Measurements from ENCODE around the gene EIF3B. TPM values are rescaled to one million over a fixed set of nuclear protein-coding genes. Genes with fewer than 3 reads are reported as not detected.
"Not testable (repeated sequence)": the region's sequence is repeated elsewhere in the genome, so short reads cannot be mapped to it uniquely, and the experiment has no call there.

The EIF3B gene
- total RNA-seq = 218 and 224 TPM in 2 replicates
- long read RNA-seq, partial matches to known transcripts = 28 of 38 reads
- long read RNA-seq, other reads (novel, unspliced or antisense) = 4 of 38 reads

GRCh38 chr7:2354186-2354938, at the start of gene EIF3B:
Gene EIF3B, plus strand, starts transcription at chr7:2354827. Its CDS starts 95 bp downstream, at chr7:2354922.
- H3K4me3 Mint-ChIP-seq = peak within 1 kb of the TSS; percentile 100
- H3K4me1 Mint-ChIP-seq = peaks cover 21% of the 10 kb centered on the region
- H3K27ac Mint-ChIP-seq (ENCODE audit: unreplicated experiment) = peak within 1 kb of the TSS; percentile 100
- H3K27me3 Mint-ChIP-seq (ENCODE audit: low read depth) = no peaks in the 10 kb centered on the region
- H3K9me3 Mint-ChIP-seq = no peaks in the 10 kb centered on the region
- peaks cover 4% of the 10 kb centered on the region for H3K36me3 Mint-ChIP-seq (ENCODE audit: low read depth)
- TF ChIP-seq CTCF (conservative IDR thresholded peaks at IDR 0.05) = no peak
- DNase-seq (ENCODE audit: low read depth, low spot score) = peak; percentile 85

DNA sequence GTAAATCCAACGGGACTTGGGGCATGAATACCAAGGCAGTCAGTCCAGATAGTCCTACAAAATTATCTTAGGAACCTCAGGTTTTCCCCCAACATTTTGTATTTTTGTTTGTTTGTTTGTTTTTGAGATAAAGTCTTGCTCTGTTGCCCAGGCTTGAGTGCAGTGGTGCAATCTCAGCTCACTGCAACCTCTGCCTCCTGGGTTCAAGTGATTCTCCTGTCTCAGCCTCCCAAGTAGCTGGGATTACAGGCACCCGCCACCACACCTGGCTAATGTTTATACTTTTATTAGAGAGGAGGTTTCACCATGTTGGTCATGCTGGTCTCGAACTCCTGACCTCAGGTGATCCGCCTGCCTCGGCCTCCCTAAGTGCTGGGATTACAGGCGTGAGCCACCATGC, 49.4 kb upstream of the EIF3B start:
- H3K27me3 Mint-ChIP-seq (ENCODE audit: low read depth); H3K27ac Mint-ChIP-seq (ENCODE audit: unreplicated experiment); H3K9me3 Mint-ChIP-seq; DNase-seq (ENCODE audit: low read depth, low spot score); H3K36me3 Mint-ChIP-seq (ENCODE audit: low read depth); H3K4me3 Mint-ChIP-seq: not testable (repeated sequence)
- peaks cover 18% of the 10 kb centered on the region for H3K4me1 Mint-ChIP-seq

DNA sequence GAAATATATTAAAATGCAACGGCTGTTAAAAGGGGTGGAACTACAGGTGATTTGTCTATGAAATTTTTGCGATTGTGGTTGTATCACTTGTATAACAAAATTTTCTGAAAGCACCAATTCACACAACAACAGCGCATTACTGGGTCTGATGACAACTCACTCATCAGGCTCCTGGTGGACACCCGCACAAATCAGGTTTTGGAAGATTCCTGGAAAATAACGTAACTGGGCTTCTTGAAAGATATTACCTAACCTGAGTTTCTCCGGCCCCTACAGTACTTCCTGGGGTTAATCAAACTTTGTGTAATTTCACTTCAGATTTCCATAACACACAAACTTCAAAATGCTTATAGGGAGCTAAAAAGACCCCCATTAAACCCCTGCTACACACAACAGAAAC, 47.9 kb upstream of the EIF3B start:
- no peaks in the 10 kb centered on the region for H3K36me3 Mint-ChIP-seq (ENCODE audit: low read depth)
- no peak overlapping the region for H3K4me3 Mint-ChIP-seq
- TF ChIP-seq CTCF (conservative IDR thresholded peaks at IDR 0.05) = no peak
- no peak overlapping the region for H3K27ac Mint-ChIP-seq (ENCODE audit: unreplicated experiment)
- H3K4me1 Mint-ChIP-seq = peaks cover 15% of the 10 kb centered on the region
- H3K27me3 Mint-ChIP-seq (ENCODE audit: low read depth) = no peaks in the 10 kb centered on the region
- DNase-seq (ENCODE audit: low read depth, low spot score) = no peak
- no peaks in the 10 kb centered on the region for H3K9me3 Mint-ChIP-seq

GRCh38 chr7:2307690-2308107, 46.9 kb upstream of the EIF3B start:
- no peak for TF ChIP-seq CTCF (conservative IDR thresholded peaks at IDR 0.05)
- peaks cover 20% of the 10 kb centered on the region for H3K4me1 Mint-ChIP-seq
- DNase-seq (ENCODE audit: low read depth, low spot score) = no peak
- H3K4me3 Mint-ChIP-seq = no peak overlapping the region
- H3K27ac Mint-ChIP-seq (ENCODE audit: unreplicated experiment) = no peak overlapping the region
- no peaks in the 10 kb centered on the region for H3K27me3 Mint-ChIP-seq (ENCODE audit: low read depth)
- no peaks in the 10 kb centered on the region for H3K9me3 Mint-ChIP-seq
- no peaks in the 10 kb centered on the region for H3K36me3 Mint-ChIP-seq (ENCODE audit: low read depth)

- no peaks in the 10 kb centered on the region for H3K9me3 Mint-ChIP-seq
- peak overlapping the region; percentile 70 for H3K4me3 Mint-ChIP-seq
- H3K27ac Mint-ChIP-seq (ENCODE audit: unreplicated experiment) = peak overlapping the region; percentile 68
- no peak for TF ChIP-seq CTCF (conservative IDR thresholded peaks at IDR 0.05)
- H3K36me3 Mint-ChIP-seq (ENCODE audit: low read depth) = no peaks in the 10 kb centered on the region
- H3K27me3 Mint-ChIP-seq (ENCODE audit: low read depth) = no peaks in the 10 kb centered on the region
- DNase-seq (ENCODE audit: low read depth, low spot score) = no peak
- H3K4me1 Mint-ChIP-seq = peaks cover 25% of the 10 kb centered on the region
Observed at GRCh38 chr7:2309889-2310331, 44.7 kb upstream of the EIF3B start.

- DNase-seq (ENCODE audit: low read depth, low spot score) = no peak
- H3K36me3 Mint-ChIP-seq (ENCODE audit: low read depth) = no peaks in the 10 kb centered on the region
- no peaks in the 10 kb centered on the region for H3K9me3 Mint-ChIP-seq
- peak overlapping the region; percentile 40 for H3K27ac Mint-ChIP-seq (ENCODE audit: unreplicated experiment)
- peaks cover 25% of the 10 kb centered on the region for H3K4me1 Mint-ChIP-seq
- no peak for TF ChIP-seq CTCF (conservative IDR thresholded peaks at IDR 0.05)
- H3K4me3 Mint-ChIP-seq = peak overlapping the region; percentile 84
- no peaks in the 10 kb centered on the region for H3K27me3 Mint-ChIP-seq (ENCODE audit: low read depth)
Observed at GRCh38 chr7:2312267-2312929, 42.2 kb upstream of the EIF3B start.
